Body of pancreas (tissue), 4 donors: ENCODE results near the gene DIS3L. TPM values are rescaled to one million over a fixed set of nuclear protein-coding genes. Genes with fewer than 3 reads are reported as not detected.
"Not testable (repeated sequence)": the region's sequence is repeated elsewhere in the genome, so short reads cannot be mapped to it uniquely, and the experiment has no call there.

Source experiments
- ATAC-seq: fragments of 150-250 bp; one replicate; pipeline ENCODE4 v1.9.1; 2016
- DNase-seq, 4 donors: peaks; one replicate each; pipeline ENCODE4 v3.0.0-alpha.2; 2019
- H3K27ac ChIP-seq, 4 donors: fragments of 200-600 bp; sonication (generic); 1 replicate in 3 of 4; 2 replicates in 1 of 4; pipeline versions ENCODE4 v1.5.1 to v1.6.1; 2016 to 2019; ENCODE audit warnings: mild to moderate bottlenecking in 1 of 4, mixed read lengths in 1 of 4, moderate library complexity in 1 of 4
- H3K27me3 ChIP-seq, 2 donors: fragments of 200-600 bp; sonication (generic); one replicate each; pipeline ENCODE4 v1.6.0; 2016; ENCODE audit warnings: mild to moderate bottlenecking in 1 of 2
- H3K36me3 ChIP-seq, 2 donors: fragments of 200-600 bp; sonication (generic); replicated peaks in 1 of 2; 2 replicates each; pipeline ENCODE4 v1.5.1; 2016; ENCODE audit warnings: low read depth in 2 of 2; ENCODE audit not compliant: insufficient read depth in 1 of 2
- H3K4me1 ChIP-seq: fragments of 200-600 bp; sonication (generic); one replicate; pipeline ENCODE4 v1.6.0; 2016
- H3K4me3 ChIP-seq, 2 donors: fragments of 200-600 bp; sonication (generic); 1 replicate in 1 of 2; 2 replicates in 1 of 2; pipeline ENCODE4 v1.5.1; 2016 to 2019
- H3K9me3 ChIP-seq, 3 donors: fragments of 200-600 bp; sonication (generic); 1 replicate in 2 of 3; 2 replicates in 1 of 3; pipeline ENCODE4 v1.5.1; 2016
- CTCF ChIP-seq, 7 experiments: fragments of 450-650 bp in 4 of 7; fragments of 200-600 bp in 3 of 7; sonication (generic) in 3 of 7; IDR thresholded peaks; one replicate each; pipeline ENCODE4 v1.5.1; 2016 to 2019; ENCODE audit warnings: antibody characterized with exemption in 7 of 7
- POLR2A ChIP-seq, 3 donors: fragments of 450-650 bp; IDR thresholded peaks; one replicate each; pipeline ENCODE4 v1.6.1; 2016; ENCODE audit warnings: antibody characterized with exemption in 3 of 3, mild to moderate bottlenecking in 2 of 3
- WGBS, 2 donors: methylation state at CpG; one replicate each; pipeline ENCODE4 v1.1.5; 2017; 5-methylcytosine and 5-hydroxymethylcytosine counted together
- intact Hi-C: fragments of 100-400 bp; cut with DNase I; formaldehyde crosslinking; loops from one replicate; pipeline ENCODE4 v1.15.1; 2023
- total RNA-seq, 2 donors: library from RNA; depleted of rRNA; stranded (reverse); fragments of >200 nt; gene quantifications; one replicate each; pipeline ENCODE4 v1.1.0, GENCODE V29; 2016

The DIS3L gene
- total RNA-seq, 2 donors from 2014 or later: 17.5 to 17.9 TPM

GRCh38 chr15:66359740-66360139 is 66.4 kb downstream of the DIS3L start:
- no peak for TF ChIP-seq POLR2A (IDR thresholded peaks at IDR 0.05)
- TF ChIP-seq CTCF (IDR thresholded peaks at IDR 0.05): no peak
- intact Hi-C loops: no loop called here
- ATAC-seq (no peak), DNase-seq (no peak)
- H3K9me3 ChIP-seq: no peaks in the 10 kb centered on the region
- H3K27ac ChIP-seq: no peak overlapping the region
- peaks cover 4% of the 10 kb centered on the region for H3K4me1 ChIP-seq
- H3K4me3 ChIP-seq: no peak overlapping the region
- no peaks in the 10 kb centered on the region for H3K36me3 ChIP-seq
- H3K27me3 ChIP-seq: no peaks in the 10 kb centered on the region
- 79 to 87% methylated on average over 7 of the region's 7 CpGs for WGBS, 2 donors

GRCh38 chr15:66361745-66362460 is 68.5 kb downstream of the DIS3L start:
- H3K27ac ChIP-seq, ATAC-seq, H3K4me1 ChIP-seq, H3K9me3 ChIP-seq, H3K4me3 ChIP-seq, H3K27me3 ChIP-seq, DNase-seq, intact Hi-C loops, H3K36me3 ChIP-seq: not testable (repeated sequence)
- WGBS, 2 donors: 75 to 85% methylated on average over 15 of the region's 15 CpGs

GRCh38 chr15:66362776-66363175 is 69.4 kb downstream of the DIS3L start:
- no peaks in the 10 kb centered on the region for H3K27me3 ChIP-seq
- H3K36me3 ChIP-seq: no peaks in the 10 kb centered on the region
- no peak overlapping the region for H3K4me3 ChIP-seq
- H3K9me3 ChIP-seq: no peaks in the 10 kb centered on the region
- TF ChIP-seq CTCF (IDR thresholded peaks at IDR 0.05) (no peak), POLR2A (IDR thresholded peaks at IDR 0.05) (no peak)
- H3K4me1 ChIP-seq: no peaks in the 10 kb centered on the region
- intact Hi-C loops: no loop called here
- ATAC-seq (no peak), DNase-seq (no peak)
- H3K27ac ChIP-seq: no peak overlapping the region
- WGBS, 2 donors: 100% methylated on average over 1 of the region's 1 CpG

GRCh38 chr15:66364944-66365528 is 71.7 kb downstream of the DIS3L start:
- no peaks in the 10 kb centered on the region for H3K27me3 ChIP-seq
- H3K9me3 ChIP-seq: no peaks in the 10 kb centered on the region
- WGBS, 2 donors: 82 to 83% methylated on average over 3 of the region's 3 CpGs
- H3K4me3 ChIP-seq: no peak overlapping the region
- DNase-seq (no peak), ATAC-seq (no peak)
- intact Hi-C loops: no loop called here
- H3K4me1 ChIP-seq: peaks cover 7% of the 10 kb centered on the region
- H3K36me3 ChIP-seq: no peaks in the 10 kb centered on the region
- no peak overlapping the region for H3K27ac ChIP-seq
- TF ChIP-seq POLR2A (IDR thresholded peaks at IDR 0.05): no peak
- no peak for TF ChIP-seq CTCF (IDR thresholded peaks at IDR 0.05)

GRCh38 chr15:66369773-66370651 is 76.6 kb downstream of the DIS3L start:
- H3K9me3 ChIP-seq: peaks cover 0 to 8% (median 0%) of the 10 kb centered on the region in 3 donors
- ATAC-seq (peak; percentile 62), DNase-seq (no peak)
- H3K36me3 ChIP-seq: no peaks in the 10 kb centered on the region
- H3K27ac ChIP-seq: peak overlapping the region; percentile 13 to 75 (median 52)
- 21 to 22% methylated on average over 12 of the region's 12 CpGs for WGBS, 2 donors
- peaks cover 9% of the 10 kb centered on the region for H3K4me1 ChIP-seq
- TF ChIP-seq CTCF (IDR thresholded peaks at IDR 0.05): no peak
- no peak for TF ChIP-seq POLR2A (IDR thresholded peaks at IDR 0.05)
- intact Hi-C loops: no loop called here
- H3K27me3 ChIP-seq: no peaks in the 10 kb centered on the region
- no peak overlapping the region for H3K4me3 ChIP-seq
